Neural progenitor cell (in vitro differentiated cells): ENCODE data around the gene PDE8B.

Source experiments
- EZH2 ChIP-seq: fragments of 200-600 bp; sonication (generic); IDR thresholded peaks from 2 replicates; pipeline ENCODE4 v1.6.1; 2017; ENCODE audit warnings: antibody characterized with exemption, mild to moderate bottlenecking, moderate library complexity
- TF ChIP-seq, protein P1 (sequence below): fragments of 200-600 bp; sonication (generic); IDR thresholded peaks from 2 replicates; pipeline ENCODE4 v1.5.1; 2017; ENCODE audit warnings: antibody characterized with exemption, mild to moderate bottlenecking

DNA sequence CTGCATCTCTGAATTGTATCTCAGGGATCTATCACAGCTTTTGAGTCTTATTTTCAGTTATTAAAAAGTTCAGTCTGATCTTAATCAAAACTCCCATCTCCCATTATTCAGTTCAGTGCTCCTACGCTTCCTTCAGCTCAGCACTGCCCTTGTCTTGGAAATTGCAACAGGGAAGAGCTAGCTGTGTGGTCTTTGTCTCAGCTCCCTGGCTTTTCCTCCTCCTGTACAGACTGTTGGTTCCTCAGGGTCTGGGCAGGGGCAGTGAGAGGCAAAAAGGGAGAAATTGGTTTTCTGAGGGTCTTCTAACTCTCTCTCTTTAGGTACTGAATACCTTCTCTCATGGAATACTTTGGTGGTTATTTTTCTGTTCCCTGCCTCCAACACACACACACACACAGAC, 48.2 kb downstream of the PDE8B start:
- TF ChIP-seq, protein P1, sequence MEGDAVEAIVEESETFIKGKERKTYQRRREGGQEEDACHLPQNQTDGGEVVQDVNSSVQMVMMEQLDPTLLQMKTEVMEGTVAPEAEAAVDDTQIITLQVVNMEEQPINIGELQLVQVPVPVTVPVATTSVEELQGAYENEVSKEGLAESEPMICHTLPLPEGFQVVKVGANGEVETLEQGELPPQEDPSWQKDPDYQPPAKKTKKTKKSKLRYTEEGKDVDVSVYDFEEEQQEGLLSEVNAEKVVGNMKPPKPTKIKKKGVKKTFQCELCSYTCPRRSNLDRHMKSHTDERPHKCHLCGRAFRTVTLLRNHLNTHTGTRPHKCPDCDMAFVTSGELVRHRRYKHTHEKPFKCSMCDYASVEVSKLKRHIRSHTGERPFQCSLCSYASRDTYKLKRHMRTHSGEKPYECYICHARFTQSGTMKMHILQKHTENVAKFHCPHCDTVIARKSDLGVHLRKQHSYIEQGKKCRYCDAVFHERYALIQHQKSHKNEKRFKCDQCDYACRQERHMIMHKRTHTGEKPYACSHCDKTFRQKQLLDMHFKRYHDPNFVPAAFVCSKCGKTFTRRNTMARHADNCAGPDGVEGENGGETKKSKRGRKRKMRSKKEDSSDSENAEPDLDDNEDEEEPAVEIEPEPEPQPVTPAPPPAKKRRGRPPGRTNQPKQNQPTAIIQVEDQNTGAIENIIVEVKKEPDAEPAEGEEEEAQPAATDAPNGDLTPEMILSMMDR, result no peak
- no peak for TF ChIP-seq EZH2
